ENCODE measurements around the gene SLX9.
"Not testable (repeated sequence)": the region's sequence is repeated elsewhere in the genome, so short reads cannot be mapped to it uniquely, and the experiment has no call there.

Gene SLX9

GRCh38 chr21:44902268-44903049, 37.4 kb upstream of the SLX9 start:
- DNase-seq, result no peak

- no peak for DNase-seq
These were observed 36.7 kb upstream of the SLX9 start for GRCh38 chr21:44903050-44903685.

- no peak for DNase-seq
These were observed 36.1 kb upstream of the SLX9 start for GRCh38 chr21:44903689-44904088.

- no peak for DNase-seq
These were observed 35.5 kb upstream of the SLX9 start for GRCh38 chr21:44904141-44904923.

- DNase-seq, result no peak
These were observed 34.7 kb upstream of the SLX9 start for GRCh38 chr21:44905016-44905727.

- no peak for DNase-seq
These were observed 34.1 kb upstream of the SLX9 start for GRCh38 chr21:44905728-44906090.

GRCh38 chr21:44907225-44907965, 32.4 kb upstream of the SLX9 start:
- DNase-seq, result no peak

- no peak for DNase-seq
These were observed 31.6 kb upstream of the SLX9 start for GRCh38 chr21:44907966-44908895.

GRCh38 chr21:44908908-44909307, 30.9 kb upstream of the SLX9 start:
- no peak for DNase-seq

- no peak for DNase-seq
These were observed 30.1 kb upstream of the SLX9 start for GRCh38 chr21:44909719-44910118.

GRCh38 chr21:44910229-44911067, 29.4 kb upstream of the SLX9 start:
- no peak for DNase-seq

GRCh38 chr21:44911068-44911383, 28.8 kb upstream of the SLX9 start:
- no peak for DNase-seq

GRCh38 chr21:44911384-44912157, 28.3 kb upstream of the SLX9 start:
- DNase-seq, result no peak

- no peak for DNase-seq
These were observed 27.7 kb upstream of the SLX9 start for GRCh38 chr21:44912158-44912473.

- not testable (repeated sequence) for DNase-seq
These were observed 27.1 kb upstream of the SLX9 start for GRCh38 chr21:44912506-44913412.

- no peak for DNase-seq
These were observed 26.2 kb upstream of the SLX9 start for GRCh38 chr21:44913425-44914175.

GRCh38 chr21:44914176-44914874, 25.5 kb upstream of the SLX9 start:
- DNase-seq, result no peak
